ENCODE results near the gene ACVR1. TPM values are rescaled to one million over a fixed set of nuclear protein-coding genes. Genes with fewer than 3 reads are reported as not detected.

The ACVR1 gene
- total and polyA plus RNA-seq, 9 of the 15 experiments (the other 6 are each of a cell fraction or from before 2014, with no cell fraction given) = 3.8 to 14.3 (median 6.9) TPM

- TF ChIP-seq ZNF589 (CRISPR knock-in tag; IDR thresholded peaks at IDR 0.05; ENCODE audit: low read depth) (peak; percentile 70; the same call in 1 of the 2 replicates), RFX7 (CRISPR knock-in tag; IDR thresholded peaks at IDR 0.05) (no peak), TEAD4 (IDR thresholded peaks at IDR 0.05; ENCODE audit: low read length) (peak; percentile 60), TEAD4 (CRISPR knock-in tag; IDR thresholded peaks at IDR 0.05; ENCODE audit: borderline replicate concordance) (no peak), PRDM10 (IDR thresholded peaks at IDR 0.05; ENCODE audit: partially characterized antibody) (peak; percentile 66), NUFIP1 (IDR thresholded peaks at IDR 0.05; ENCODE audit: partially characterized antibody) (no peak), DACH1 (IDR thresholded peaks at IDR 0.05; ENCODE audit: partially characterized antibody) (peak; percentile 81), YBX1 (IDR thresholded peaks at IDR 0.05) (no peak), SAP30 (IDR thresholded peaks at IDR 0.05; ENCODE audit: borderline replicate concordance, insufficient read depth, low read depth, low read length, poor library complexity, severe bottlenecking) (no peak), ZNF253 (CRISPR knock-in tag; conservative IDR thresholded peaks at IDR 0.05) (no peak), MCM5 (IDR thresholded peaks at IDR 0.05; ENCODE audit: low read depth) (no peak), ELF1 (tag; IDR thresholded peaks at IDR 0.05) (peak; percentile 76; the same call in 1 of the 2 replicates), C11orf30 (IDR thresholded peaks at IDR 0.05; ENCODE audit: low read depth) (peak; percentile 87), JUND (IDR thresholded peaks at IDR 0.05; ENCODE audit: borderline replicate concordance, low read depth, low read length) (peak; percentile 99), JUND (tag; IDR thresholded peaks at IDR 0.05; ENCODE audit: borderline replicate concordance, low read depth, low read length) (peak; percentile 99), ZNF174 (CRISPR knock-in tag; IDR thresholded peaks at IDR 0.05) (no peak), MIER1 (IDR thresholded peaks at IDR 0.05; ENCODE audit: low read depth) (no peak), NFXL1 (CRISPR knock-in tag; IDR thresholded peaks at IDR 0.05) (no peak), SMAD4 (CRISPR knock-in tag; conservative IDR thresholded peaks at IDR 0.05) (no peak; the same call in 1 of the 2 replicates), ZEB2 (IDR thresholded peaks at IDR 0.05) (no peak), ZNF778 (CRISPR knock-in tag; IDR thresholded peaks at IDR 0.05) (no peak), ZNF77 (CRISPR knock-in tag; IDR thresholded peaks at IDR 0.05) (no peak), PPARD (CRISPR knock-in tag; IDR thresholded peaks at IDR 0.05) (no peak), TBP (optimal IDR thresholded peaks at IDR 0.05; ENCODE audit: low read depth, low read length) (peak; percentile 70), PREB (CRISPR knock-in tag; IDR thresholded peaks at IDR 0.05) (no peak), NBN (IDR thresholded peaks at IDR 0.05; ENCODE audit: low read depth) (no peak; the same call in 1 of the 2 replicates), HNRNPUL1 (IDR thresholded peaks at IDR 0.05; ENCODE audit: low read length) (no peak), NCOA1 (IDR thresholded peaks at IDR 0.05; ENCODE audit: low read depth) (0 out of 2 replicates have a peak, but pooled peaks have one; percentile 33)
These were observed 37.5 kb downstream of the ACVR1 start (continued) for GRCh38 chr2:157838442-157839161.

Measured in K562 (cell line).